ENCODE measurements around the gene AKR1D1.
A peak's percentile ranks its signal among the peaks of the same experiment; 100 is the strongest.
"Not testable (repeated sequence)": the region's sequence is repeated elsewhere in the genome, so short reads cannot be mapped to it uniquely, and the experiment has no call there.

Gene AKR1D1, protein sequence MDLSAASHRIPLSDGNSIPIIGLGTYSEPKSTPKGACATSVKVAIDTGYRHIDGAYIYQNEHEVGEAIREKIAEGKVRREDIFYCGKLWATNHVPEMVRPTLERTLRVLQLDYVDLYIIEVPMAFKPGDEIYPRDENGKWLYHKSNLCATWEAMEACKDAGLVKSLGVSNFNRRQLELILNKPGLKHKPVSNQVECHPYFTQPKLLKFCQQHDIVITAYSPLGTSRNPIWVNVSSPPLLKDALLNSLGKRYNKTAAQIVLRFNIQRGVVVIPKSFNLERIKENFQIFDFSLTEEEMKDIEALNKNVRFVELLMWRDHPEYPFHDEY

DNA sequence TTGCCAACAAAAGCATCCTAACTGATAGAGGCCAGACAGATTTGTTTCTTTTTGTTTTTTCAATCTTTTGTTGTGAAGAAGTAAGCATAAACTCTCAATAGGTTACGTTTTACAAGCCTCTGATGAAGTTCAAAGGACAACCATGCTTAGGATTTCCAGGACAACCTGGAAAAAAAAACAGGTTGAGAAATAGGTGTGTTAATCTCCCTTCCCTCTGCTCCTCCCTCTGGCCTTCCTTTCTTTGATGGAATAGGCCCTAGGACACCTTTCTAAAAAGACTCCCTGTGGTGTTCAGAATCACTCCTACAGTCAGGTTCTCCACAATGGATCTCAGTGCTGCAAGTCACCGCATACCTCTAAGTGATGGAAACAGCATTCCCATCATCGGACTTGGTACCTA, at the start of gene AKR1D1:
Gene AKR1D1, plus strand, starts transcription at position 264 of the 400 bp plus-strand sequence. Its CDS starts 60 bp downstream, at position 324.
- no peak for DNase-seq
- in situ Hi-C loops (cut with HindIII; ENCODE audit: low pct_ligation_motif_present, low pct_unique_long_range_greater_than_20kb, low sequenced_read_pairs) = no loop called here

DNA sequence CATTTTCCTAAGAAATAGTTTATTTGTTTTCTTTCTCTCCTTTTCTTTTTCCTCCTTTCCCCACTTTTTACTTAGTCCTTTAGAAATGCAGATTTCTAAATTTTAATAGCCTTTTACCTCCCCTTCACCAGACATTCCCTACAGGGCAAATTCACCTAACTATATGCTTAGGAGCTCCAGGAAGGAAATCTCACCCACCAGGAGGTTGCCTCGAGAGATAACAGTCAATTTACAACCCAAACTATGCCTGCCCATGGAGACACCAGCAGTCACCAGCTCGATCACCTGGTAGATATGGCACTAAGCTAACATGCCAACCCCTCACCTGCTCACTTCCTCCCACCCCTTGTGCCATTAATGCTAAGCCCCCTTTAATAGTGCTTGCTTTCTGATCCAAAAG, 49.2 kb upstream of the AKR1D1 start:
- in situ Hi-C loops (cut with HindIII; ENCODE audit: low pct_ligation_motif_present, low pct_unique_long_range_greater_than_20kb, low sequenced_read_pairs) = no loop called here
- DNase-seq = no peak

DNA sequence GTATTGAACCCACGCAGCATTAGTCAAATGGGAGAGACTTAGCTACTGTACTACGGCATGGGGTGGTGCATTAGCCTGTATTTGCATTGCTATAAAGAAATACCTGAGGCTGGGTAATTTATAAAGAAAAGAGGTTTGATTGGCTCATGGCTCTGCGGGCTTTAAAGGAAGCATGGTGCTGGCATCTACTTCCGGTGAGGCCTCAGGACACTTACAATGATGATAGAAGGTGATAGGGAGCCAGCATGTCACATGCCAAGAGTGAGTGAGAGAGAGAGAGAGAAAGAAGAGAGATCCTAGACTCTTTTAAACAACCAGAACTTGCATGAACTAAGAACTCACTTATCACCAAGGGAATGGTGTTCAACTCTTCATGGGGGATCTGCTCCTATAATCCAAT, 47.1 kb upstream of the AKR1D1 start:
- DNase-seq = no peak
- in situ Hi-C loops (cut with HindIII; ENCODE audit: low pct_ligation_motif_present, low pct_unique_long_range_greater_than_20kb, low sequenced_read_pairs) = no loop called here

DNA sequence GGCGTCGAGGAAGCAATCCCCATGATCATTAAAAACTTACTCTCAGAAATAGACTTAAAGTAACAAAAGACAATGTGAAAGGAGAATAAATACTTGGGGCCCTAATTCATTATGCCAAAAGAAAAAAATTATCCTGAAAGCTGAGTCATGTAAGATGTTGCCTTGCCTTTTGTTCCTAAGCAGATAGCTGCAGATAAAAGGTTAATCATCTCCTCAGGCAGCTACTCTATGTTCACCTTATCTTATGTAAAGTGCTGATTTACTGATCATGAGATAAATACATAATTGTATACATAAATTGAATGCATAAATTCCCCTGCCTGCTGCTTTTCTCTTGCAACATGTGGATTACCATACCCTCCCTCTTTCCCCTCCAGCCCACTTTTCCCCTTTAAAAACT, 46.3 kb upstream of the AKR1D1 start:
- no peak for DNase-seq
- in situ Hi-C loops (cut with HindIII; ENCODE audit: low pct_ligation_motif_present, low pct_unique_long_range_greater_than_20kb, low sequenced_read_pairs) = no loop called here

DNA sequence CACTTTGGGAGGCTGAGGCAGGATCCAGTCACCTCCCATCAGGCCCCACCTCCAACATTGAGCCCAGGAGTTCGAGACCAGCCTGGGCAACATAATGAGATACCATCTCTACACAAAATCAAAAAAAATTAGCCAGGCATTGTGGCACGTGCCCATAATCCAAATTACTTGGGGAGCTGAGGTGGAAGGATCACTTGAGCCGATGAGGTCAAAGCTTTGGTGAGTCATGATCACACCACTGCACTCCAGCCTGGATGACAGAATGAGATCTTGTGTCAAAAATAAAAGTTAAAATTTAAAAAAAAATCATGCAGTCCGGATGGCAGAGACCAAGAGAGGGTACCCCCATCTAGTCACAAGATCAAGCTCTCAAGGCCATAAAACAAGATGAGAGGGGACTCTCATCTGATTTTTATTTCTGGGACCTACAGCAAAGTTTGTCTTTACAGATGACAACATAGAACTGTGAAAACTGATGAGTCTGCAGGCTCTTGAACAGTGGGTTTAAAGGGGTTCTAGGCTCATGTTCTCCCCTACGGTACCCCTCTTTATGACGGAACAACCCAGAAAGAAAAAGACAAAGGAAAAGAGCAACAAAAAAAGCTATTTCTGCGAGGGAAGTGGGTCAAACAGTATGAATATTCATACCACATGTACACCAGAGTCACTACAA, 45.4 kb upstream of the AKR1D1 start:
- in situ Hi-C loops (cut with HindIII; ENCODE audit: low pct_ligation_motif_present, low pct_unique_long_range_greater_than_20kb, low sequenced_read_pairs) = no loop called here
- peak; percentile 17 for DNase-seq

DNA sequence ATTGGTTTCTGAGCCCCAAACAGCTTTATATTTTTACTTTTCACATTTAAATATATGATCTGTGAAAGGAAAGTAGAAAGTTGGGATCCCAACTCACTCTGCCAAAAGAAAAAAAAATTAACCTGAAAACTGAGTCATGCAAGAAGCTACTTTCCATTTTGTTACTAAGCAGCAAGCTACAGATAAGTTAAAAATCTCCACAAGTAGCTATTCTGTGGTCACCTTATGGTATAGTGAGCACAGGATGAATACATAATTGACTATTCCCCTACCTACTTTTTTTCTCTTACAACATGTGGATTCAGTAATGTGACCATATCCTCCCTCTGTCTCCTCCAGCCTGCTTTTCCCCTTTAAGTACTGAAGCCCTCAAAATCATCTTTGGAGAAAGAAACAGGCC, 44.1 kb upstream of the AKR1D1 start:
- no peak for DNase-seq
- in situ Hi-C loops (cut with HindIII; ENCODE audit: low pct_ligation_motif_present, low pct_unique_long_range_greater_than_20kb, low sequenced_read_pairs) = no loop called here

DNA sequence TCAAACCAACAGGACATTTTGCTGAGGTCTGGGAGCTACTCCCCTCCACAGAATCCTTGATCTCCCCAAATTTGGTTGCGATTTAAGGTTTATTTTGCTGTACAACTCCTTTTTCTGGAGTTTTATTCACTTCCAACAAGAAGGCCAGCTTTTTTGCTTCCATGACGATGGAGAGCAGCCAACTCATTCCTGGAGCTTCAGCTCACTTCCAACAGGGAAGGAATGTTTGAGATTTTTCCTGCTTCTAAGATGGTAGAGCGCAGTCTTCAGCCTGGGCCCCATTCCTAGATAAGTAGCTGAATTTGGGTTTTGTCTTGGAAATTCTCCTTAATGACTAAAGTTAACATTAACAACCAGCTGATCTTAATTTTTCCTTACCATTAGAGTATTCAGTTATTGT, 43.5 kb upstream of the AKR1D1 start:
- in situ Hi-C loops (cut with HindIII; ENCODE audit: low pct_ligation_motif_present, low pct_unique_long_range_greater_than_20kb, low sequenced_read_pairs) = no loop called here
- no peak for DNase-seq

DNA sequence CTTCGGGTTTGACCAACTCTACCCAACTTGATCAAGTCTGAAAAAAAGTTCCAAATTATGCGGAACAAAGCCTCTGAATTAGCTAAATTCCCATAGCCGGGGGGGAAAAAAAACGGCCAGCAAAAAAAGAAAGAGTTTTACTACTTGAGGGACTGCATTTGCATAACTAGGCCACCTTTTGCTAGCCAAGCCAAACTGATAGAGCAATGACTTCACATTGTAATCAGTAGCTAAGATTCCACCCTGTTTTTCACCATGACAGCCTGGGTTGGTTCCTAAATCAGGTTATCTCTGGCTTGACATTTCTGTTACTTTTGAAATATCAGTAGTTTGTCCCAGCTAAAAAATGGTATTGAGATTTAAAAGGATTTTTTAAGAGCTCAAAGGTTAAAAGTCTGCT, 43.0 kb upstream of the AKR1D1 start:
- in situ Hi-C loops (cut with HindIII; ENCODE audit: low pct_ligation_motif_present, low pct_unique_long_range_greater_than_20kb, low sequenced_read_pairs) = no loop called here
- DNase-seq = no peak

DNA sequence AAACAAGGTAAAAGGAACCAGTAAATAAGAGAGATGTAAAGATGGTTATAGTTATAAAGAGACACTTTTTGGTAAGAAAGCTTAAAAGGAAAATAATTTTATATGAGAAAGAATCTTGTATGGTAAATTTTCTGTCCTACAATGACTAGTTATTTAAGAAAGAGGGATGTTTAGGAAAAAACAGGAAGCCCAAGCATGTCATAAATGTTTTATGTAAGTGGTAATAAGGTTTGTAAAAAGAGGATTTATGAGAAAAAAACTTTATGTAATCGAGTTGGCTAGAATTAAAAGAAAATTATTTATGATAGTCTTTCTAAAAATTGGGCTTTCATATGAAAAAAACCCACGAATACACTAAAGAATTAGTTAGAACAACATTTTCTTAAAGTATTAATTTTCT, 40.1 kb upstream of the AKR1D1 start:
- no peak for DNase-seq
- in situ Hi-C loops (cut with HindIII; ENCODE audit: low pct_ligation_motif_present, low pct_unique_long_range_greater_than_20kb, low sequenced_read_pairs) = no loop called here

DNA sequence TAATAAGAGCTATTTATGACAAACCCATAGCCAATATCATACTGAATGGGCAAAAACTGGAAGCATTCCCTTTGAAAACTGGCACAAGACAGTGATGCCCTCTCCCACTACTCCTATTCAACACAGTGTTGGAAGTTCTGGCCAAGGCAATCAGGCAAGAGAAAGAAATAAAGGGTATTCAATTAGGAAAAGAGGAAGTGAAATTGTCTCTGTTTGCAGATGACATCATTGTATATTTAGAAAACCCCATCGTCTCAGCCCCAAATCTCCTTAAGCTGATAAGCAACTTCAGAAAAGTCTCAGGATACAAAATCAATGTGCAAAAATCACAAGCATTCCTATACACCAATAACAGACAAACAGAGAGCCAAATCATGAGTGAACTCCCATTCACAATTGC, 36.2 kb upstream of the AKR1D1 start:
- in situ Hi-C loops (cut with HindIII; ENCODE audit: low pct_ligation_motif_present, low pct_unique_long_range_greater_than_20kb, low sequenced_read_pairs); DNase-seq: not testable (repeated sequence)

DNA sequence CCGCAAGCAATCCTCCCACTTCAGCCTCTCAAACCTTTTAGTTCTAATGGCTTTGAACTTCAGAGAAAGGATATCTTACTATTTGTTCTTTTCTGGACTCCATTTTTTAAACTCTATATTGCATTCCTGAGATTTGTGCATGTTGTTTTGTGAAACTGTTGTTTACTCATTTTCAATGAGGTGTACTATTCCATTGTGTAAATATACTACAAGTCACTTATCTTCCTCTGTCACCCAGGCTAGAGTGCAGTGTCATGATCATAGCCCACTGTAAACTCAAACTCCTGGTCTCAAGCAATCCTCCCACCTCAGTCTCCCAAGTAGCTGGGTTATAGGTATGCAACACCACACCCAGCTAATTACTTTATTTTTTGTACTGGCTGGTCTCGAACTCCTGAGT, 31.4 kb upstream of the AKR1D1 start:
- in situ Hi-C loops (cut with HindIII; ENCODE audit: low pct_ligation_motif_present, low pct_unique_long_range_greater_than_20kb, low sequenced_read_pairs) = no loop called here
- no peak for DNase-seq

DNA sequence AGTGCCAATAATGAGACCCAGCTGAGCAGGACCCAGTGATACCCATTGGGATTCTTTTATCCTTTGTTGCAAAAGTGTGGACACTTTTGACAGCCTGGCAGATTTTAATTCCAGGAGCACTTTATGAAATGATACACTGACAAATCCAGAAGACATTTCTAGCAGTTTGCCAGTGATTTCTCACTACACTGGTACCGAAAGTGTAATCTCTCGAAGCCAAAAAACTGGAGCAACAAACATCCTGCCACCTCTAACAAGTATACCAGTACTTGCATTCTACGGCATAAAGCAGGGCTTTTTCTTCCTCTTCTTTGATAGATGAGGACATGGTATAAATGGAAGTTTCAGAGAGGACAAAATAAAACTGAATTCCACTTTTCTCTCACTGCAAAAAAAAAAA, 28.4 kb upstream of the AKR1D1 start:
- in situ Hi-C loops (cut with HindIII; ENCODE audit: low pct_ligation_motif_present, low pct_unique_long_range_greater_than_20kb, low sequenced_read_pairs) = no loop called here
- no peak for DNase-seq

DNA sequence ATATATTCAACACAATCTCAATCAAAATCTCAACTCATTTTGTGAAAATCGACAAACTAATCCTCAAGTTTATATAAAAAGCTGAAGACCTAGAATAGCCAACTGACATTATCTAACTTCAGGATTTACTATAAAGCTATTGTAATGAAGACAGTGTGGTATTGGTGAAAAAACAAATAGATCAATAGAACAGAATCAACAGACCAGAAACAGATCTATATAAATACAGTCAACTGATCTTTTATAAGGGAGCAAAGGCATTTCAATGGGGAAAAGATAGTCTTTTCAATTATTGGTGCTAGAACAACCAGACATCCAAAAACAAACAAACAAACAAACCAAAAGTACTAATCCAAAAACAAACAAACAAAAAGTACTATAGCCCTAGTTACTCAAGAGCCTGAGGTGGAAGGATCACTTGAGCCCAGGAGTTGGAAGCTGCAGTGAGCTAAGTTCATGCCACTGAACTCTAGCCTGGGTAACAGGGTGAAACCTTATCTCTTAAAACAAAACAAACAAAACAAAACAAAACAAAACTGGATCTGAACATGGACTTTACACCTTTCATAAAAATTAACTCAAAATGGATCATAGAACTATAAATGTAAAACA, 26.6 kb upstream of the AKR1D1 start:
- DNase-seq = no peak
- in situ Hi-C loops (cut with HindIII; ENCODE audit: low pct_ligation_motif_present, low pct_unique_long_range_greater_than_20kb, low sequenced_read_pairs) = no loop called here

DNA sequence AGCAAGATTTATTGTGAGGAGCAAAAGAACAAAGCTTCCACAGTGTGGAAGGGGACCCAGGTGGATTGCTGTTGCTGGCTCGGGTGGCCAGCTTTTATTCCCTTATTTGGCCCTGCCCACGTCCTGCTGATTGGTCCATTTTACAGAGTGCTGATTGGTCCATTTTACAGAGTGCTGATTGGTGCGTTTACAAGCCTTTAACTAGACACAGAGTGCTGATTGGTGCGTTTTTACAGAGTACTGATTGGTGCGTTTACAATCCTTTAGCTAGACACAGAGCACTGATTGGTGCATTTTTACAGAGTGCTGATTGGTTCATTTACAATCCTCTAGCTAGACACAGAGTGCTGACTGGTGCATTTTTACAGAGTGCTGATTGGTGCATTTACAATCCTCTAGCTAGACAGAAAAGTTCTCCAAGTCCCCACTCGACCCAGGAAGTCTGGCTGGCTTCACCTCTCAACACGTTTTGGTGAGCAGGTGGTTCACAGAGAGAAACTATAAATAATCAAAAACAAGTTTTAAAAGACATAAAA, 24.5 kb upstream of the AKR1D1 start:
- DNase-seq; in situ Hi-C loops (cut with HindIII; ENCODE audit: low pct_ligation_motif_present, low pct_unique_long_range_greater_than_20kb, low sequenced_read_pairs): not testable (repeated sequence)

DNA sequence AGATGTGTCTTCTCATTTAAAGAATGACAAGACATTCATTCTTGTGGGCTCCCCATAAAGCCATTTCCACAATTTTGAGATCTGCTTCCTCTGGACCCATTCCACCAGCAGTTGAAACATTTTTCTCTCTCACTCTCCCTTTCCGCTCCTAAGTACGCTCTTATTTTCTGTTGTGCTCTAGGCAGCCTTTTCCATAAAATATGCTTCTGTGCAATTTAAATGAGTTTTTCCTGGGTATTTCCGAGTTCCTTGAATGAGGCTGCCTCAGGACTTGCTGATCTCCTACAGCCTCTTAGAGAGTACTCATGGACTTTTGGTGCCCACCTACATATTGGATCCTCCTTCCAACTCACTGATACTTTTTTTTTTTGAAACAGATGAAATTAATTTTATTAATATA, 23.6 kb upstream of the AKR1D1 start:
- no peak for DNase-seq
- in situ Hi-C loops (cut with HindIII; ENCODE audit: low pct_ligation_motif_present, low pct_unique_long_range_greater_than_20kb, low sequenced_read_pairs) = no loop called here

DNA sequence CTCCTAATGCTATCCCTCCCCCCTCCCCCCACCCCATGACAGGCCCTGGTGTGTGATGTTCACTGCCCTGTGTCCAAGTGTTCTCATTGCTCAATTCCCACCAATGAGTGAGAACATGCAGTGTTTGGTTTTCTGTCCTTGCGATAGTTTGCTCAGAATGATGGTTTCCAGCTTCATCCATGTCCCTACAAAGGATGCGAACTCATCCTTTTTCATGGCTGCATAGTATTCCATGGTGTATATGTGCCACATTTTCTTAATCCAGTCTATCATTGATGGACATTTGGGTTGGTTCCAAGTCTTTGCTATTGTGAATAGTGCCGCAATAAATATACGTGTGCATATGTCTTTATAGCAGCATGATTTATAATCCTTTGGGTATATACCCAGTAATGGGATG, 20.6 kb upstream of the AKR1D1 start:
- in situ Hi-C loops (cut with HindIII; ENCODE audit: low pct_ligation_motif_present, low pct_unique_long_range_greater_than_20kb, low sequenced_read_pairs); DNase-seq: not testable (repeated sequence)

DNA sequence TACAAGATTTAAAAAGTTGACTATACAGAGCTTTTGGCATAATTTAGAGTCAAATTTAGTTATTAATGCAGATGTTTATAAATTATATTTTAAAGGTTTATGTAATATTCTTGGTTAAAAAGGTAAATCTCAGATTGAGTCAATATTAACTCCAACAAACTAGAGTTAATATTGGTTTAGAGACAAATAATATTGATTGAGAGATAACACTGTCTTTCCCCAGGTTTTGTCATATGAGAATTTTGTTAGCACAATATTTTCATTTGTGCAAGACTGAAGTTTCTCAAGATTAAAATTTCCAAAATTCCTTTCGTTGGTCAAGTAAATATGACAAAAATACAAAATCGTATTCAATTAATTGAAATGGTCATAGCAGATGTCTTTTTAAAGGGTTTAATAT, 12.9 kb upstream of the AKR1D1 start:
- DNase-seq = no peak
- in situ Hi-C loops (cut with HindIII; ENCODE audit: low pct_ligation_motif_present, low pct_unique_long_range_greater_than_20kb, low sequenced_read_pairs) = no loop called here

DNA sequence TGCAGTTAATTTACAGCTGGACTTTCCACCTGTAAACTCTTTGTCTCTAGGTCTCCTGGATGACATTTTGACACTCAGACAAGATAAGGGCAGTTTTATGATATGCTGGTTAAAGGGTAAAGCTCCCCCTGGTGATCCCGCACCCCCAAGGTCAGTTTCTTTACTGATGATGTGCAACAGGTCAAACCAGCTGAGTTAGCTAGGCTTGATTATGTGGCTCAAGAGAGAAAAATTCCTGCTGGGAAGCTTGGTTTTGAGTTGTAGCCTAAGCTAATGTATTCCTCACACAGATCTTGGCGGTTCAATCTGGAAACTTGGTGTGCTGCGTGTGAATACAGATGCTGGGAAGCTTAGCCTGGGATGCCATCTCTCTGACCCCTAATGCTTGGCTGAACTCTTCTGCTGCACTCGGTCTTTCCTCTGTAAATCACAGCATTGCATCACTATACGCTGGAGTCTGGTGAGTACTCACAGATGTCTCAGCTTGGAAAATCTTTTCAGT, 11.4 kb upstream of the AKR1D1 start:
- in situ Hi-C loops (cut with HindIII; ENCODE audit: low pct_ligation_motif_present, low pct_unique_long_range_greater_than_20kb, low sequenced_read_pairs) = no loop called here
- no peak for DNase-seq

DNA sequence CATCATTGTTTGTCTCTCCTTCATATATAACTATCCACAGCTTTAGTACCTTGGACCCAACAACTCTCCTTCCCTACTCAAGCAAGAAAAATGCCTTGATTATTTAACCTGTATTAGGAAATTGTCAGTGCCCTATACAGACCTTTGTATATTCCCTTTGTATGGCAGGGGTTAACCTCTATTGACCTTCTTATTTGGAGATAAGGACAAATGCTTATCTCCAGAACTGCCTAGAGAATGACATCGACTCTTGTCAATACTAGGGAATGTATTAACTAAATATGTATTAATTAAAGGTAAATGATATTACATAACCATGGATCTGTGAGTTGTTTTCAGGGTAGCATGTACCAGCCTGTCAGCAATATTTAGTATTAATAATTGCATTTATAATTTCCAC, 10.4 kb upstream of the AKR1D1 start:
- no peak for DNase-seq
- in situ Hi-C loops (cut with HindIII; ENCODE audit: low pct_ligation_motif_present, low pct_unique_long_range_greater_than_20kb, low sequenced_read_pairs) = no loop called here
